CD4-positive, alpha-beta T cell (primary cell): ENCODE data around the gene S100P. TPM values are rescaled to one million over a fixed set of nuclear protein-coding genes. Genes with fewer than 3 reads are reported as not detected.
A peak's percentile ranks its signal among the peaks of the same experiment; 100 is the strongest.

Experiments
- ATAC-seq: fragments of 200-7000 bp; cut with Tn5 transposase; one replicate; pipeline ENCODE4 v1.10.0; 2022; ENCODE audit warnings: mild to moderate bottlenecking; ENCODE audit not compliant: poor library complexity
- CTCF ChIA-PET: fragments of 350-600 bp; sonication (Branson Sonifier 250); formaldehyde crosslinking; loops from one replicate; lab custom pipeline; 2021; ENCODE audit warnings: antibody characterized with exemption, inconsistent platforms; lab: Charles Lee
- POLR2A ChIA-PET: fragments of 350-600 bp; sonication (Branson Sonifier 250); formaldehyde crosslinking; loops from one replicate; lab custom pipeline; 2021; ENCODE audit warnings: antibody characterized with exemption, inconsistent platforms; lab: Charles Lee
- DNase-seq, 14 experiments: peaks; one replicate each; pipeline ENCODE4 v3.0.0-alpha.2; 2013 to 2020; ENCODE audit warnings: mixed read lengths in 2 of 14
- H3K27ac ChIP-seq, 2 donors: one replicate each; pipeline versions ENCODE4 v1.5.1 to v1.7.0; 2013; ENCODE audit warnings: low read length in 2 of 2, low read depth in 1 of 2, mild to moderate bottlenecking in 1 of 2
- H3K27me3 ChIP-seq, 2 experiments: 1 replicate in 1 of 2; 2 replicates in 1 of 2; pipeline versions ENCODE4 v1.6.1 to v1.7.0; 2013; ENCODE audit warnings: low read length in 2 of 2, control low read depth in 1 of 2, mild to moderate bottlenecking in 1 of 2, moderate library complexity in 1 of 2; ENCODE audit not compliant: insufficient read depth in 2 of 2, control insufficient read depth in 1 of 2
- H3K36me3 ChIP-seq: one replicate; pipeline ENCODE4 v1.6.1; 2013; ENCODE audit warnings: low read length, control low read depth; ENCODE audit not compliant: insufficient read depth
- H3K4me1 ChIP-seq: one replicate; pipeline ENCODE4 v1.6.1; 2013; ENCODE audit warnings: low read length, control low read depth; ENCODE audit not compliant: insufficient read depth
- H3K4me3 ChIP-seq: one replicate; pipeline ENCODE4 v1.5.1; 2013; ENCODE audit warnings: mild to moderate bottlenecking, low read length, moderate library complexity
- H3K9me3 ChIP-seq, 2 experiments: 1 replicate in 1 of 2; 2 replicates in 1 of 2; pipeline versions ENCODE4 v1.6.1 to v1.7.0; 2013; ENCODE audit warnings: low read length in 2 of 2, mild to moderate bottlenecking in 2 of 2, control low read depth in 1 of 2, moderate library complexity in 1 of 2; ENCODE audit not compliant: control insufficient read depth in 1 of 2, insufficient read depth in 1 of 2
- H3K27ac Mint-ChIP-seq: one replicate; pipeline ENCODE4 v1.8.0; 2020; ENCODE audit warnings: mixed read lengths
- H3K27me3 Mint-ChIP-seq: one replicate; pipeline ENCODE4 v1.8.0; 2021; ENCODE audit warnings: mixed read lengths
- H3K36me3 Mint-ChIP-seq: one replicate; pipeline ENCODE4 v1.8.0; 2021; ENCODE audit warnings: low read depth, mixed read lengths
- H3K4me1 Mint-ChIP-seq: one replicate; pipeline ENCODE4 v1.8.0; 2021; ENCODE audit warnings: low read depth, mixed read lengths
- H3K4me3 Mint-ChIP-seq: one replicate; pipeline ENCODE4 v1.8.0; 2020; ENCODE audit warnings: mild to moderate bottlenecking, mixed read lengths
- H3K9me3 Mint-ChIP-seq: one replicate; pipeline ENCODE4 v1.8.0; 2020; ENCODE audit warnings: mixed read lengths
- intact Hi-C, 2 experiments: fragments of 100-400 bp; cut with DNase I in 1 of 2; cut with micrococcal nuclease in 1 of 2; formaldehyde crosslinking; loops; one replicate each; pipeline versions ENCODE4 v1.15.1 to v1.9.0; 2023 to 2025; cut with DNase I, micrococcal nuclease
- total RNA-seq, 174 experiments: library from RNA in 2 of 174; stranded (reverse) in 2 of 174; gene quantifications; one replicate each; pipeline ENCODE4 v1.2.3 and lab custom pipeline; 2021 to 2026
- TF ChIP-seq, protein P1 (sequence below): fragments of 200-600 bp; IDR thresholded peaks from one replicate; pipeline ENCODE4 v1.8.0; 2022; ENCODE audit warnings: antibody characterized with exemption, mild to moderate bottlenecking

Gene S100P
- total RNA-seq, 2 experiments from 2014 or later, result 0.58 to 2.8 TPM

- H3K27me3 ChIP-seq, result no peaks in the 10 kb centered on the region
- peak overlapping the region; percentile 65 for H3K4me3 Mint-ChIP-seq
- TF ChIP-seq, protein P1, sequence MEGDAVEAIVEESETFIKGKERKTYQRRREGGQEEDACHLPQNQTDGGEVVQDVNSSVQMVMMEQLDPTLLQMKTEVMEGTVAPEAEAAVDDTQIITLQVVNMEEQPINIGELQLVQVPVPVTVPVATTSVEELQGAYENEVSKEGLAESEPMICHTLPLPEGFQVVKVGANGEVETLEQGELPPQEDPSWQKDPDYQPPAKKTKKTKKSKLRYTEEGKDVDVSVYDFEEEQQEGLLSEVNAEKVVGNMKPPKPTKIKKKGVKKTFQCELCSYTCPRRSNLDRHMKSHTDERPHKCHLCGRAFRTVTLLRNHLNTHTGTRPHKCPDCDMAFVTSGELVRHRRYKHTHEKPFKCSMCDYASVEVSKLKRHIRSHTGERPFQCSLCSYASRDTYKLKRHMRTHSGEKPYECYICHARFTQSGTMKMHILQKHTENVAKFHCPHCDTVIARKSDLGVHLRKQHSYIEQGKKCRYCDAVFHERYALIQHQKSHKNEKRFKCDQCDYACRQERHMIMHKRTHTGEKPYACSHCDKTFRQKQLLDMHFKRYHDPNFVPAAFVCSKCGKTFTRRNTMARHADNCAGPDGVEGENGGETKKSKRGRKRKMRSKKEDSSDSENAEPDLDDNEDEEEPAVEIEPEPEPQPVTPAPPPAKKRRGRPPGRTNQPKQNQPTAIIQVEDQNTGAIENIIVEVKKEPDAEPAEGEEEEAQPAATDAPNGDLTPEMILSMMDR, result no peak
- ChIA-PET POLR2A (interaction anchor here (3.1 to 4.7 kb wide), 5 partner anchors 12 to 54 kb away, joined by 30 to 167 read pairs (median 35); partner anchors contain the start of genes BLOC1S4, MRFAP1 and MRFAP1L1), CTCF (interaction anchor here (1.2 kb wide), 1 partner anchor 19 kb away, joined by 9 read pairs; no protein-coding TSS in a partner anchor)
- H3K4me1 Mint-ChIP-seq, result peaks cover 84% of the 10 kb centered on the region
- ATAC-seq (no peak), DNase-seq (peak in 4 of 14 experiments; percentile 38 to 73 (median 64))
- no peak overlapping the region for H3K4me3 ChIP-seq
- no peaks in the 10 kb centered on the region for H3K36me3 ChIP-seq
- peak overlapping the region; percentile 75 to 83 for H3K27ac ChIP-seq
- H3K9me3 ChIP-seq, result no peaks in the 10 kb centered on the region
- peaks cover 100% of the 10 kb centered on the region for H3K4me1 ChIP-seq
- peaks cover 8% of the 10 kb centered on the region for H3K36me3 Mint-ChIP-seq
- no peaks in the 10 kb centered on the region for H3K9me3 Mint-ChIP-seq
- peak overlapping the region; percentile 89 for H3K27ac Mint-ChIP-seq
- no peaks in the 10 kb centered on the region for H3K27me3 Mint-ChIP-seq
- intact Hi-C loops, result no loop called here
Measured at GRCh38 chr4:6694177-6694901, 661 bp downstream of the S100P start.

- Histone ChIP-seq H3K36me3 (no peaks in the 10 kb centered on the region), H3K27me3 (no peaks in the 10 kb centered on the region), H3K9me3 (no peaks in the 10 kb centered on the region), H3K4me1 (peaks cover 92% of the 10 kb centered on the region), H3K4me3 (peak overlapping the region; percentile 1), H3K27ac (peak overlapping the region; percentile 75 to 83)
- peak; percentile 94 for ATAC-seq
- peak; percentile 49 to 89 (median 68) for DNase-seq
- TF ChIP-seq, protein P1, result no peak
- Mint-ChIP-seq H3K4me3 (peak overlapping the region; percentile 39), H3K4me1 (peaks cover 82% of the 10 kb centered on the region), H3K27ac (peak overlapping the region; percentile 89), H3K9me3 (no peaks in the 10 kb centered on the region), H3K36me3 (peaks cover 18% of the 10 kb centered on the region), H3K27me3 (no peaks in the 10 kb centered on the region)
- POLR2A ChIA-PET, result interaction anchor here (0.6 to 4.7 kb wide), 22 partner anchors 8 to 372 kb away, joined by 3 to 167 read pairs (median 5); partner anchors contain the start of genes BLOC1S4, GRPEL1, KIAA0232 and MRFAP1
- intact Hi-C loops, result loop anchor here in 1 of 2 experiments (1.0 to 2.0 kb wide), 2 partner anchors 13 to 21 kb away; partner anchors contain the start of genes BLOC1S4 and MRFAP1L1
- CTCF ChIA-PET, result interaction anchor here (0.6 to 2.1 kb wide), 4 partner anchors 13 to 177 kb away, joined by 3 to 24 read pairs (median 4); partner anchors contain the start of gene MRFAP1L1
Measured at GRCh38 chr4:6695660-6696610, 2.3 kb downstream of the S100P start.

DNA sequence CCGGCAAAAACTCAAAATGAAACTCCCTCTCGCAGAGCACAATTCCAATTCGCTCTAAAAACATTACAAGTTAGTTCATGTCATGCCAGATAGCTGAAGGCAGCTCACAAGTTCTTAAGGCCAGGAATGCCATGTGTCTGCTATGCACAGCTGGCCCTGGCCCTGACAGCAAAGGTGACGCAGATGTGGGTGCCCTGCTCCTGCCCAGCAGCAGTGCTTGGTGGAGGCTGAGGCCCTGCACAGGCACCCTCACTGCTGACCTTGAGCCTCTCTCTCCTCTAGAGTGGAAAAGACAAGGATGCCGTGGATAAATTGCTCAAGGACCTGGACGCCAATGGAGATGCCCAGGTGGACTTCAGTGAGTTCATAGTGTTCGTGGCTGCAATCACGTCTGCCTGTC, 2.9 kb downstream of the S100P start:
- peak in 2 of 14 experiments; percentile 26 to 47 for DNase-seq
- H3K36me3 ChIP-seq, result peaks cover 3% of the 10 kb centered on the region
- intact Hi-C loops, result loop anchor here in 1 of 2 experiments (1.0 to 2.0 kb wide), 2 partner anchors 13 to 20 kb away; partner anchors contain the start of genes BLOC1S4 and MRFAP1L1
- peak overlapping the region; percentile 75 to 83 for H3K27ac ChIP-seq
- peaks cover 89% of the 10 kb centered on the region for H3K4me1 ChIP-seq
- peaks cover 79% of the 10 kb centered on the region for H3K4me1 Mint-ChIP-seq
- no peaks in the 10 kb centered on the region for H3K9me3 ChIP-seq
- H3K27me3 Mint-ChIP-seq, result no peaks in the 10 kb centered on the region
- H3K36me3 Mint-ChIP-seq, result peaks cover 18% of the 10 kb centered on the region
- ChIA-PET POLR2A (interaction anchor here (0.6 to 4.7 kb wide), 18 partner anchors 9 to 371 kb away, joined by 3 to 167 read pairs (median 5); partner anchors contain the start of genes BLOC1S4, GRPEL1, KIAA0232 and MRFAP1), CTCF (interaction anchor here (1.2 to 2.1 kb wide), 3 partner anchors 13 to 177 kb away, joined by 3 to 24 read pairs (median 4); partner anchors contain the start of gene MRFAP1L1)
- H3K4me3 ChIP-seq, result peak overlapping the region; percentile 1
- peak overlapping the region; percentile 89 for H3K27ac Mint-ChIP-seq
- H3K4me3 Mint-ChIP-seq, result peak overlapping the region; percentile 39
- H3K9me3 Mint-ChIP-seq, result no peaks in the 10 kb centered on the region
- ATAC-seq, result peak; percentile 61
- no peaks in the 10 kb centered on the region for H3K27me3 ChIP-seq
- TF ChIP-seq, protein P1, result no peak
